Muscle layer of colon (tissue), 2 donors: ENCODE results near the gene METRN.

Experiments
- H3K27ac ChIP-seq: one replicate; pipeline ENCODE4 v1.7.0; 2013; ENCODE audit warnings: low read depth, mild to moderate bottlenecking, low read length, moderate library complexity
- H3K27me3 ChIP-seq, 2 donors: one replicate each; pipeline ENCODE4 v1.7.0; 2013; ENCODE audit warnings: low read length in 2 of 2, mild to moderate bottlenecking in 2 of 2; ENCODE audit not compliant: insufficient read depth in 2 of 2, control insufficient read depth in 1 of 2
- H3K36me3 ChIP-seq: one replicate; pipeline ENCODE4 v1.7.0; 2013; ENCODE audit warnings: mild to moderate bottlenecking, low read length; ENCODE audit not compliant: insufficient read depth
- H3K4me1 ChIP-seq: one replicate; pipeline ENCODE4 v1.7.0; 2013; ENCODE audit warnings: mild to moderate bottlenecking, low read length; ENCODE audit not compliant: insufficient read depth
- H3K4me3 ChIP-seq, 2 donors: one replicate each; pipeline ENCODE4 v1.7.0; 2013; ENCODE audit warnings: low read length in 2 of 2, low read depth in 1 of 2, mild to moderate bottlenecking in 1 of 2, moderate library complexity in 1 of 2
- H3K9ac ChIP-seq: one replicate; pipeline ENCODE4 v1.7.0; 2013; ENCODE audit warnings: low read length
- H3K9me3 ChIP-seq: one replicate; pipeline ENCODE4 v1.7.0; 2013; ENCODE audit warnings: mild to moderate bottlenecking, low read length
- donor health status: abdominal sarcoma.
- donor health status: Adenocarcinoma of cecum.

METRN gene

DNA sequence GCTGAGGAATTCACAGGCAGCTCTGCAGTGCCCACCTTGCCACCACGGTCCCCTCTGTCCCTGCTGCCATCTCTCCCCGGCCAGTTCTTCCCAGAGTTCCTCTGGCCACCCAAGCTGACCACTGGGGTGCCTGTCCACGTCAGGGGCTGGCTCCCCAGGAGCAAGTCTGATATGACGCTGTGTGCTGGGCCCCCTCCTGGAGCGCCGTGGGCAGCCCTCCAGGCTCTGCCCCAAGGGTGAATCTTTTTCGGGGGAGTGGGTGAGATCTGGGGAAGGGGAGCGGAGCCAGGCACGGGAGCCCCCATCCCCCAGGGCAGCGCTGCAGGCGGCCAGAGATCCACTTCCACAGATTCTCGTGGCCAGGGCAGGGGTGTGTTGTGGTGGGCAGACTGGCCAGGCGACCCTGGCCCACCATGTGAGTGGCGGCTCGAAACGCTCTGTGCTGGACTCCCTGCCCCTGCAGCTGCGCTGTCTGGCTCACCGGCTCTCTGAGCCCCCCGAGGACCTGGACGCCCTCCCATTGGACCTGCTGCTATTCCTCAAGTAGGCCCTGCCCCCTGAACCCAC lies 49.3 kb downstream of the METRN start:
- no peaks in the 10 kb centered on the region for H3K4me1 ChIP-seq
- peaks cover 0 to 14% of the 10 kb centered on the region in 2 donors for H3K27me3 ChIP-seq
- no peak overlapping the region for H3K9ac ChIP-seq
- no peaks in the 10 kb centered on the region for H3K9me3 ChIP-seq
- H3K27ac ChIP-seq: no peak overlapping the region
- no peaks in the 10 kb centered on the region for H3K36me3 ChIP-seq
- H3K4me3 ChIP-seq: no peak overlapping the region

DNA sequence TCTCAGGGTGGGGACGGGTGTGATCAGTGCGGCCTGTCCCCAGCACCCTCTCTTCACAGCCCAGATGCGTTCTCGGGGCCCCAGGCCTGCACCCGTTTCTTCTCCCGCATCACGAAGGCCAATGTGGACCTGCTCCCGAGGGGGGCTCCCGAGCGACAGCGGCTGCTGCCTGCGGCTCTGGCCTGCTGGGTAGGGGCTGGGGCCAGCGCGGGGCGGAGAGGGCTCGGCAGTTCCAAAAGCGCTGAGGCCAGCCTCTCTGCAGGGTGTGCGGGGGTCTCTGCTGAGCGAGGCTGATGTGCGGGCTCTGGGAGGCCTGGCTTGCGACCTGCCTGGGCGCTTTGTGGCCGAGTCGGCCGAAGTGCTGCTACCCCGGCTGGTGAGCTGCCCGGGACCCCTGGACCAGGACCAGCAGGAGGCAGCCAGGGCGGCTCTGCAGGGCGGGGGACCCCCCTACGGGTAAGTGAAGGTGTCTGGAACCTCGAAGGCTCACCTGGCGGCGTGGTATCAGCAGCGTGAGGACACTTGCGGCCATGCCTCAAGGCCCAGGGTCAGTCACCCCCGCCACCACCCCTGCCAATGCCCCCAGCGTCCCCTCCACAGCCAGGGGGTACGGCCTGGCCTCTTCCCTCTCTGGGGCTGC lies 50.0 kb downstream of the METRN start:
- Histone ChIP-seq H3K9ac (no peak overlapping the region), H3K4me3 (no peak overlapping the region), H3K9me3 (no peaks in the 10 kb centered on the region), H3K27me3 (peaks cover 0 to 21% of the 10 kb centered on the region in 2 donors), H3K36me3 (no peaks in the 10 kb centered on the region), H3K27ac (no peak overlapping the region), H3K4me1 (no peaks in the 10 kb centered on the region)

DNA sequence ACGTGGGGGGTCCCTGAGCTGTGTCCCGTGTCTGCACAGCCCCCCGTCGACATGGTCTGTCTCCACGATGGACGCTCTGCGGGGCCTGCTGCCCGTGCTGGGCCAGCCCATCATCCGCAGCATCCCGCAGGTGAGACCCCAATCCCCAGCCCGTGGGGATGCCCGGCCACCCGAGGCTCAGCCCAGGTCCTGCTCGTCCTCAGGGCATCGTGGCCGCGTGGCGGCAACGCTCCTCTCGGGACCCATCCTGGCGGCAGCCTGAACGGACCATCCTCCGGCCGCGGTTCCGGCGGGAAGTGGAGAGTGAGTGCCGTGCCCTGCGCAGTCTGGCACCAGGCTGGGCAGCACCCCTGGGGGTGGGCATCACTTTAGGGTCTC lies 50.6 kb downstream of the METRN start:
- no peaks in the 10 kb centered on the region for H3K9me3 ChIP-seq
- peaks cover 0 to 22% of the 10 kb centered on the region in 2 donors for H3K27me3 ChIP-seq
- H3K9ac ChIP-seq: no peak overlapping the region
- H3K27ac ChIP-seq: no peak overlapping the region
- no peaks in the 10 kb centered on the region for H3K36me3 ChIP-seq
- no peak overlapping the region for H3K4me3 ChIP-seq
- H3K4me1 ChIP-seq: no peaks in the 10 kb centered on the region

DNA sequence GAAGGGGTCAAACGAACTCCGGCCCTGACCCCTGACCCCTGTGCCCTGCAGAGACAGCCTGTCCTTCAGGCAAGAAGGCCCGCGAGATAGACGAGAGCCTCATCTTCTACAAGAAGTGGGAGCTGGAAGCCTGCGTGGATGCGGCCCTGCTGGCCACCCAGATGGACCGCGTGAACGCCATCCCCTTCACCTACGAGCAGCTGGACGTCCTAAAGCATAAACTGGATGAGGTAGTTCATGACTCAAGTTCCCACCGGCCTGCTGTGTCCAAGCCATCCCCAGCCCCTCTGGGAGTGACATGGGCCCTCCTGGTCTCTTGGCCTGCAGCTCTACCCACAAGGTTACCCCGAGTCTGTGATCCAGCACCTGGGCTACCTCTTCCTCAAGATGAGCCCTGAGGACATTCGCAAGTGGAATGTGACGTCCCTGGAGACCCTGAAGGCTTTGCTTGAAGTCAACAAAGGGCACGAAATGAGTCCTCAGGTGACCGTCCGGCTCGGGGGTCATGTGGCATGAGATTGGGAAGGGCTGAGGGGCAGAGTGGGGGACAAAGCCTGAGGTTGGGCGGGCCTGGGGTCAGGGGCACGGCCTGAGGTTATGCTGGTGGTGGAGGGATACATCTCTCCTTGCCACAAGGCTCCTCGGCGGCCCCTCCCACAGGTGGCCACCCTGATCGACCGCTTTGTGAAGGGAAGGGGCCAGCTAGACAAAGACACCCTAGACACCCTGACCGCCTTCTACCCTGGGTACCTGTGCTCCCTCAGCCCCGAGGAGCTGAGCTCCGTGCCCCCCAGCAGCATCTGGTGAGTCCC lies 51.3 kb downstream of the METRN start:
- Histone ChIP-seq H3K4me3 (no peak overlapping the region), H3K36me3 (no peaks in the 10 kb centered on the region), H3K27ac (no peak overlapping the region), H3K9ac (no peak overlapping the region), H3K27me3 (peaks cover 0 to 22% of the 10 kb centered on the region in 2 donors), H3K9me3 (no peaks in the 10 kb centered on the region), H3K4me1 (no peaks in the 10 kb centered on the region)

DNA sequence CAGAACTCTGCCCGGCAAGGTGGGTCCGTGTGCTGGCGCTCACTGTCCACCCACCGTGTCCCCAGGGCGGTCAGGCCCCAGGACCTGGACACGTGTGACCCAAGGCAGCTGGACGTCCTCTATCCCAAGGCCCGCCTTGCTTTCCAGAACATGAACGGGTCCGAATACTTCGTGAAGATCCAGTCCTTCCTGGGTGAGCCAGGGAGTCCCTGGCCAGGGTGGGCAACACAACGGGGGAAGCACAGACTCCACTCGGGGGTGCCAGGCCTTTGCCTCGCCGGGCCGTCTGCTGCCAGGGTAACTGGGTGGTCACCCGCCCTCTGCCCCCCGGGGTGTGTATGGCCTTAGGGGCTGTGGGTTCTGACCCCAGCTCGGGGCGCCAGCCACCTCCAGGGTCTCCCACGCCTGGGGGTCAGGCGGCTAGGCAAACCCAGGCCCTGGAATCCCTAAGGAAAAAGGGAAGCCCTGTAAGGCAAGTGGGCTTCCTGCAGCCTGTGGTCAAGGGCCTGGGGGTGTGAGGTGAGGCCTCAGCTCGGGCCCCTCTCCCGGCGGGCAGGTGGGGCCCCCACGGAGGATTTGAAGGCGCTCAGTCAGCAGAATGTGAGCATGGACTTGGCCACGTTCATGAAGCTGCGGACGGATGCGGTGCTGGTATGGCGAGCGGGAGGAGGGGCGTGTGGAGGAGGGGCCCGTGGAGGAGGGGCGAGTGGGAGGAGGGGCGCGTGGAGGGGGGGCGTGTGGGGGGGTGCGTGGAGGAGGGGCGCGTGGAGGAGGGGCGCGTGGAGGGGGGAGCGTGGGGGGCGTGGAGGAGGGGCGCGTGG lies 52.1 kb downstream of the METRN start:
- H3K27me3 ChIP-seq: peaks cover 0 to 16% of the 10 kb centered on the region in 2 donors
- H3K27ac ChIP-seq: no peak overlapping the region
- no peak overlapping the region for H3K4me3 ChIP-seq
- no peaks in the 10 kb centered on the region for H3K4me1 ChIP-seq
- H3K36me3 ChIP-seq: no peaks in the 10 kb centered on the region
- H3K9me3 ChIP-seq: no peaks in the 10 kb centered on the region
- no peak overlapping the region for H3K9ac ChIP-seq

DNA sequence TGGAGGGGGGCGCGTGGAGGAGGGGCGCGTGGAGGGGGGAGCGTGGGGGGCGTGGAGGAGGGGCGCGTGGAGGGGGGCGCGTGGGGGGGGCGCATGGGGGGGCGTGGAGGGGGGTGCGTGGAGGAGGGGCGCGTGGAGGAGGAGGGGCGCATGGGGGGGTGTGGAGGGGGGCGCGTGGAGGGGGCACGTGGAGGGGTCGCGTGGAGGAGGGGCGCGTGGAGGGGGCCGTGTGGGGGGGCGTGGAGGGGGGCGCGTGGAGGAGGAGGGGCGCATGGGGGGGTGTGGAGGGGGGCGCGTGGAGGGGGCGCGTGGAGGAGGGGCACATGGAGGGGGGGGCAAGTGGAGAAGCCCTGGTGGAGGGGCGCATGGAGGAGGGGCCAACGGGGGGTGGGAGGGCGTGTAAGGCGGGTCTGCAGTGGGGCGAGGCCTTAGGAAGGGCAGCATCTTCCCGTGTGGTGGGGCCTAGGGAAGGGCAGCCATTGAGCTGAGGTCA lies 52.9 kb downstream of the METRN start:
- Histone ChIP-seq H3K9me3 (no peaks in the 10 kb centered on the region), H3K4me1 (no peaks in the 10 kb centered on the region), H3K27me3 (peaks cover 0 to 9% of the 10 kb centered on the region in 2 donors), H3K36me3 (no peaks in the 10 kb centered on the region), H3K4me3 (no peak overlapping the region), H3K9ac (no peak overlapping the region), H3K27ac (no peak overlapping the region)

DNA sequence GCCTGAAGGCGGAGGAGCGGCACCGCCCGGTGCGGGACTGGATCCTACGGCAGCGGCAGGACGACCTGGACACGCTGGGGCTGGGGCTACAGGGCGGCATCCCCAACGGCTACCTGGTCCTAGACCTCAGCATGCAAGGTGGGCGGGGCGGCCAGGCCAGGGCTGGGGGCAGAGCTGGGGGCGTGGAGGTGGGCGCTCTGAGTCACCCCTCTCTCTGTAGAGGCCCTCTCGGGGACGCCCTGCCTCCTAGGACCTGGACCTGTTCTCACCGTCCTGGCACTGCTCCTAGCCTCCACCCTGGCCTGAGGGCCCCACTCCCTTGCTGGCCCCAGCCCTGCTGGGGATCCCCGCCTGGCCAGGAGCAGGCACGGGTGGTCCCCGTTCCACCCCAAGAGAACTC lies 53.5 kb downstream of the METRN start:
- Histone ChIP-seq H3K9me3 (no peaks in the 10 kb centered on the region), H3K27ac (no peak overlapping the region), H3K4me1 (no peaks in the 10 kb centered on the region), H3K27me3 (peaks cover 0 to 9% of the 10 kb centered on the region in 2 donors), H3K9ac (no peak overlapping the region), H3K4me3 (no peak overlapping the region), H3K36me3 (no peaks in the 10 kb centered on the region)
